Activated T-cell treated with anti-CD3 and anti-CD28 coated beads for 24 hours (primary cell): ENCODE results near the gene ETHE1.
A peak's percentile ranks its signal among the peaks of the same experiment; 100 is the strongest.

ENCODE experiments used
- DNase-seq: peaks from one replicate; pipeline ENCODE4 v3.0.0-alpha.2; 2020; ENCODE audit warnings: low read depth

The ETHE1 gene

DNA sequence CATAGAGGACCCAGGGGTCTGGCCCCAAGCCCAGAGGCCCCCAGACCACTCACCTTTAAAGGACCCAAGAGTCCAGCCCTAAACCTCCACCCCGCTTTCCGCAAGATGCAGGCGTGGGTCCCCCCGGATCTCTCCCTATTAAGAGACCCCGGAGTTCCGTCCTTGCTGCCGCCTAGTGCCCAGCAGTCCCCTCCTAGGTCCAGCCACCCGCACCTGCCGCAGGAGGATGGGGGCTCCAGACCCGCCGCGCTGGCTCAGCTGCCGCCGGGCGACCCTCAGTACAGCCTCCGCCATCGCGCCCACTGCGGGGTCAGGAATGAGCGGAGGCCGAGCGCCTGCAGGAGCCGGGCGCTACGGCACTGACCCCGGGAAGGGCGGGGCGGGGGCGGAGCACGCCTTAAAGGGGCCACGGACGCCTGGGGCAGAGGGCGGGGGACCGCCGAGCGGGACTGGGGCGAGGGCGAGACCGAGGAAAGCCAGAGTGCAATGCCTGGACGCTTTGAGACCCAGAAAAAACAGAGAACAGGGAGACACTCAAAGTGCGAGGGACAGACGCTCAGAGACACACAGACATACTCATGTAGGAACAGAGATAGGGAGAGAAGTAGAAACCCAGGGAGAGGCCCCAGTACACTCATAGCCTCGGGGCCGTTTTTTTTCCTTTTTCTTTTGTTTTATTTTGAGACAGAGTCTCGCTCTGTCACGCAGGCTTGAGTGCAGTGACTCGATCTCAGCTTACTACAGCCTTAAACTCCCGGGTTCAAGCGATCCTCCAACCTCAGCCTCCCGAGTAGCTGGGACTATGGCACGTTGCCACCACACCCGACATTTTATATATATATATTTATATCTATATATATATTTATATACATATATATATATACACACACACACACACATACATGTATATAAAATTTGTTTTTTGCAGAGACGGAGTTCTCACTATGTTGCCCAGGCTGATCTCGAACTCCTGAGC, at the start of gene ETHE1:
Gene ETHE1, minus strand, starts transcription at position 318 of the 976 bp plus-strand sequence. Its CDS starts 24 bp downstream, at position 294.
- DNase-seq, result peak; percentile 65

DNA sequence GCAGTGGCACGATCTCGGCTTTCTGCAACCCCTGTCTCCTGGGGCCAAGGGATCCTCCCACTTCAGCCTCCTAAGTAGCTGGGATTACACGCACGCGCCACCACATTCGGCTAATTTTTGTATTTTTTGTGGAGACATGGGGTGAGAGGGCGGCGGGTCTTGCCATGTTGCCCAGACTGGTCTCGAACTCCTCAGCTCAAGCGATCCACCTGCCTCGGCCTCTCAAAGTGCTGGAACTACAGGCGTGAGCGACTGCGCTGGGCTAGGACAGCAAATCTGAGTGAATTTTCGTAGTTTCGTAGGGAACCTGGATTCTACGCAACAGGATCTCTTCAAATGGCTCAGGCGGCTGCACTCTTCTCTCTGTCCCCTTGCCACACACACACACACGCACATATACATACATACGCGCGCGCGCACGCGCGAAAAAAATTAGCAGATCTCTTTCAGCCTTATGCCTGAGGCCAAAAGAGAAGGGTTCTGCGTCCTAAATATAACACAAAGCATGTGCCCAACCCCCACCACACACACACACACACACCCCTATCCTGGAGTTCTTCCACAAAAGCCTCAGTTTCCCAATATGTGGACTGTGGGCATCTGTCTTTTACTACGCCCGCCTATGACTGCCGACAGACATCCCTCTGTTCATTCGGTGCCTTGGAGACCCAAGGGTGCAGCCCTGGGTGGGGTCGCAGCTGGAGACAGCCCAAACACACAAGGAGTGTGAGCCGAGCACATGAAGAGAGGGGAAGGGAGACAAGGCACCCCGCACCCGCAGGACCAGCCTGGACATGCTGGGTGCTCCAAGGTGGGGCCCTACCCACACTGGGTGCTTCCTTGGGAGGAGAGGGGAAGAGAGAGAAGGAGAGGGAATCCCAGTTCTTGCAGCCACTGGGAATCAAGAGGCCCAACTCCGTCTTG, 49.2 kb upstream of the ETHE1 start:
- DNase-seq, result no peak

- peak; percentile 94 for DNase-seq
Observed at GRCh38 chr19:43575156-43575950, 48.4 kb upstream of the ETHE1 start, which contains the start of the genes PINLYP and XRCC1. Gene PINLYP, plus strand, starts transcription at chr19:43575801. Its CDS starts 1,391 bp downstream, at chr19:43577192. Gene XRCC1, minus strand, starts transcription at chr19:43575527. Its CDS starts 69 bp downstream, at chr19:43575458.

- no peak for DNase-seq
Observed at GRCh38 chr19:43574424-43575155, 47.6 kb upstream of the ETHE1 start.

DNA sequence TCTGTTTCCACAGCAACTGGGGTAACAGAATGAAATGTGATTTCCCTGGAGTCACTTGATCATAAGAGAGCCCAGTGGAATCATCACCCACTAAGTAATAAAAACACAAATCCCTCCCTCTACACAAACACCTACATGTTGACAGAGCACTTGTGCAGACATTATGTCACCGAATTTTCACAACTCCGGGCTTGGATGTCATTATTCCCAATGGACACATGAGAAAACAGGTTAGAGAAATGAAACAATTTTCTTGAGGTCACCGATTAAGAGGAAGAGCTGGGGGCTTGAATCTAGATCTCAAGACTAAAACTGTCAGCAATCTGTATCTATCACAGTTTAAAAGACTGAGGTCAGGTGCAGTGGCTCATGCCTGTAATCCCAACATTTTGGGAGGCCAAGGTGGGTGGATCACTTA, 45.2 kb upstream of the ETHE1 start:
- no peak for DNase-seq

DNA sequence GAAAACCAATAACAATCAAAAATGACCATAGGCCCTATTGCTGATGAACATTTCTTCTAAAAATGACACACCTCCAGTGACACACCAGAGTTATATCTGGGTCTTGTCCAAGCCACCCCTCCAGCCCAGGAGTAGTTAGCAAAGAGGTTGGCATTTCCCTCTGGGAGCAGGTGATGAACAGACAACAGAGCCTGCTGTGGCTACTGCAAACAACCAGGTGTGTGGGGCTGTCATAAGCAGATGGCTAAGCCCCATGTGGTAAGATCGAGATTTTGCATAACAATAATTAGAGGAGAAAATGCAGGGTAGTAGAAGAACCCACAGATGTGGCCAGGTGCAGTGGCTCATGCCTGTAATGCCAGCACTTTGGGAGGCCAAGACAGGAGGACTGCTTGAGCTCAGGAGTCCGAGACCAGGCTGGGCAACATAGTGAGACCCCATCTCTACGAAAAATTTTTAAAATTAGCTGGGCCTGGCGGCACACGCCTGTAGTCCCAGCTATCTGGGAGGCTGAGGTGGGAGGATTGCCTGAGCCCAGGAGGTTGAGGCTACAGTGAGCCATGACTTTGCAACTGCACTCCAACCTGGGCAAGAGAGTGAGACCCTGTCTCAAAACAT, 43.3 kb upstream of the ETHE1 start:
- no peak for DNase-seq

DNA sequence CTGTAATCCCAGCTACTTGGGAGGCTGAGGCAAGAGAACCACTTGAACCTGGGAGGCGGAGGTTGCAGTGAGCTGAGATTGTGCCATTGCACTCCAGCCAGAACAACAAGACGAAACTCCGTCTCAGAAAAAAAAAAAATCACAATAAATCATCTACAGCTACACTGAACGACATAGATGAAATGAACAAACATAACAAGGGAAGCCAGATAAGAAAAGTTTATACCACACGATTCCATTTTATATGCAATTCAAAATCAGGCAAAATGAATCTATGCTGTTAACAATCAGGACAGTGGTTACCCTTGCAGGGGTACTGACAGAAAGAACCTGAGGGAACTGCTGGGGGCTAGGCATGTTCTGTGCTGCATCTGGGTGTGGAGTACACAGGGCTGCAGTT, 42.7 kb upstream of the ETHE1 start:
- DNase-seq, result no peak

DNA sequence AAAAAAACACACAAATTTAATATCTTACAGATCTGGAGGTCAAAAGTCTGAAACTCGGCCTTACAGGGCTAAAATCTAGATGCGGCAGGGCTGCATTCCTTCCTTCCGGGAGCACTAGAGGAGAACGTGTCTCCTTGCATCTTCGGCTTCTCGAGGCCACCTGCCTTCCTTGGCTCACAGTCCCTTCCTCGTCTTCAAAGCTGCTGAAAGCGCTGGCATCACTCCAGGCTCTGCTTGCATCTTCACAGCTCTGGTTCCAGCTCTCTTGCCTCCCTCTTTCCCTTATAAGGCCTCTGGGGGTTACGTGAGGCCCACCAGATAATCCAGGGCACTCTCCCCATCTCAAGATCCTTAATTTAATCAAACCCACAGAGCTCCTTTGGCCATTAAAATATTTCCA, 37.8 kb upstream of the ETHE1 start:
- DNase-seq, result no peak

DNA sequence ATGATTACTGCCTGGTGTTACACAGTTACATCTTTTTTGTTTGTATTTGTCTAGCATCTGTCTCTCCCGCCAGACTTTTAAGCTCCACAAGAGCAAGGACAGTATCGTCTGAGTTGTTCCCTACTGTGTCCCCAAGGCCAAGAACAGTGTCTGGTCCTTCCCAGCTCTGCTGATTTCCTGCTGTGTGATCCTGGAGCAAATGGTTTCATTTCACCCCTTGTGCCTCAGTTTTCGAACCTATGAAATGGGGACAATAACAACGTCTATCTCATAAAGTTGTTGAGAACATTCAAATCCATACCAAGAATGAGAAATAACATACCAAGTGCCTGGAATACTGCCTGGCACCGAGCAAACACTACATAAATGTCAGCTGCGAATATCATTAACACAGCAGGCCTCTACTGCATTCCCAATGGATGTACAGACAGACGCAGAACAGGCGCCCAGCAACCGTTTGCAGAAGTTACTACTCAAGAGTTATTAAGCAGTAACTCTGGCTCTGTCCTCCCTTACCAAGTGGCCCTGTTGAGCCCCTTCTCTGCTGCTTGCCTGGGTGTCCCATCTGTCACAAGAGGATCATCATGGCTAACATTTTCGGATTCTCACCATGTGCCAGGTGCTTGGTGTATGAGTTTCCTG, 36.9 kb upstream of the ETHE1 start:
- no peak for DNase-seq

- peak; percentile 61 for DNase-seq
Observed at GRCh38 chr19:43562698-43563241, 35.8 kb upstream of the ETHE1 start.

DNA sequence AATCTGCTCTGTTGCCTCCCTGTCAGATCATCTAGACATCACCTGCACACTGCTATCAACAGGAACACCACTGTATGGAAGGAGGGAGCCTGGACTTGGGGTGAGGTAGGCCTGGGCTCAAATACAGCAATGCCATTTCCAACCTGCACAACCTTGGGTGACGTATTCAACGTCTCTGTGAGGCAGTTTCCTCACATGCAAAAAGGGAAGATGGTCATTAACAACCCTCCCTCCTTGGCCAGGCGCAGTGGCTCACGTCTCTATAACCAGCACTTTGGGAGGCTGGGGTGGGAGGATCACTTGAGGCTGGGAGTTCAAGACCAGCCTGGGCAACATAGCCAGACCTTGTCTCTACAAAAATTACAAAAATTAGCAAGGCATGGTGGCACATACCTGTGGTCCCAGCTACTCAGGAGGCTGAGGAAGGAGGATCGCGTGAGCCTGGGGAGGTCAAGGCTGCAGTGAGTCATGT, 35.3 kb upstream of the ETHE1 start:
- no peak for DNase-seq

DNA sequence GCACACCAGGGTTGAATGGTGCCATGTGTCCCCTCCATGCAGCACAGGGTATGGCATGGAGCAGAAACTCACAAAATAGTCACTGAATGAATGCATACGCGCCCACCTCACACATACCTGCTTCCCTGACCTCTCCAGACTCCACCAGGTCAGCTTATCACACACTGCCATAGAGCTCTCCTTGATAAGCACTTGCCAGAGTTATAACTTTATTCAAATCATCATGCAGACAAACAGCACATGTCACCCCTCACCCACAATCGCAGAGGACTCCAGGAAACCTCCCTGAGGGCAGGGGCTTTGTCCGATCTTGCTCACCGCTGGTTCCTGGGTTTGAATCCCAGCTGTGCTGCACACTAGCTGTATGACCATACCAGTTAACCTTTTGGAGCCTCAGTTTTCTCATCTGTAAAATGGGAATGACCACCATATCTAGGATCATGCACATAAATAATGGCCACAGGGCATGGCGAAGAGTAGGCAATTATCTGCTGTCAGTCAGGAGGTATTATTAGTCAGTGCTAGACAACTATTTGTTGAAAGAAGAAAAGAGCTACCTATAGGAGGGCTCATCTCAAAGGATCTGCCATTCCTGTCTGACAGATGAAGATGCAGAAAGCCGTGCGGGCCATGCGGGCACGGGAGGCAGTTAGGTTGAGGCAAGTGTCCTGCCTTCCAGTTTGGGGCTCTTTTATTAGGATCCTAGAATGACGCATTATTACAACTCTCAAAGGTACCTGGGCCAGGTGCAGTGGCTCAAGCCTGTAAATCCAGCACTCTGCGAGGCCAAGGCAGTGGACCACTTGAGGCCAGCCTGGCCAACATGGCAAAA, 34.4 kb upstream of the ETHE1 start:
- no peak for DNase-seq

DNA sequence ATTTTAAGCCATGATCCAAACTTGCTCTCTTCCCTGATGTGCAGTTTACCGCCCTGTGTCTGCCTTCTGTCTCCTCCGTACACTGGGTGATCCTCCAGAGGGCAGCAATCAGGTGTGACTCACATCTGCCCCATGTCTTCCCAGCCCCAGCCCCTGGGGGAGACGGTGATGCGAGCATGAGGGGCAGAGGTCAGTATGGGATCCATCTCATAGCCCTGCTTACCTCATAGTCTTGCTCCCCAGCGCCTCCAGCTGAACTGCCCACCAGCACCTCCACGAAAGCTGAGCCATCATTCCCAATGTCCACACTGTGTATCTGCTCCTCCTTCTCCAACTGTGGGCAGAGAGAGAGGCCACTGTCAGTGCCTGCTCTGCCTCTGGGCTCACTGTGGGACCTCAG, 33.7 kb upstream of the ETHE1 start:
- DNase-seq, result no peak

GRCh38 chr19:43555185-43555770, 28.3 kb upstream of the ETHE1 start:
- DNase-seq, result peak; percentile 78

- no peak for DNase-seq
Observed at GRCh38 chr19:43554317-43554895, 27.4 kb upstream of the ETHE1 start.

DNA sequence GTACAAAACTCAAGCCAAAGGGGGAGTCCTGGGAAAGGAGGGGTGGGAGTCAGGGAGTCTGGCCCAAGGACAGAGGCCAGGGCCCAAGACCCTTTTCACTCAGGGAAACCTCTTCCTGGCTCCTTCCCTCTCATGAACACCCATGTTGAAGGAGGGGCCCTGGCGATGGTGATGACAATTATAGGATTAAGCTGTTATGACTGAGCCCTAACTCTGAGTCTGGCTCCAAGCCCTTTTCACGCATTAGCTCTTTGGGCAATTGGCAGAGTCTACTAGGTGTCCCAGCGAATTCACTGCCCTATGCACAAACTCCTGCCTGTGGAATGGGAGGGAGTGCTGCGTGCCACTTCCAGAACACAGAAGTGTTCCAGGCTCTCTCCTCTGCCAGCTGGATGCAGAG, 26.7 kb upstream of the ETHE1 start:
- no peak for DNase-seq

- no peak for DNase-seq
Observed at GRCh38 chr19:43552616-43553015, 25.6 kb upstream of the ETHE1 start.

GRCh38 chr19:43552198-43552450, 25.1 kb upstream of the ETHE1 start:
- DNase-seq, result no peak
